Parathyroid adenoma (tissue), 2 donors: ENCODE results near the gene CLEC16A.

Source experiments
- H2AFZ ChIP-seq: fragments of 300-600 bp; sonication (generic); one replicate; pipeline ENCODE4 v1.7.0; 2017; ENCODE audit warnings: antibody characterized with exemption, mild to moderate bottlenecking
- H3K27ac ChIP-seq: fragments of 300-600 bp; sonication (generic); one replicate; pipeline ENCODE4 v1.7.0; 2017
- H3K27me3 ChIP-seq: fragments of 300-600 bp; sonication (generic); one replicate; pipeline ENCODE4 v1.7.0; 2017; ENCODE audit warnings: low read length; ENCODE audit not compliant: control insufficient read depth, insufficient read depth
- H3K36me3 ChIP-seq: fragments of 300-600 bp; sonication (generic); one replicate; pipeline ENCODE4 v1.7.0; 2017; ENCODE audit warnings: low read length; ENCODE audit not compliant: control insufficient read depth, insufficient read depth
- H3K4me1 ChIP-seq: fragments of 300-600 bp; sonication (generic); one replicate; pipeline ENCODE4 v1.7.0; 2017; ENCODE audit warnings: control low read depth
- H3K4me2 ChIP-seq: fragments of 300-600 bp; sonication (generic); one replicate; pipeline ENCODE4 v1.7.0; 2017; ENCODE audit warnings: low read length
- H3K4me3 ChIP-seq: fragments of 300-600 bp; sonication (generic); one replicate; pipeline ENCODE4 v1.7.0; 2017; ENCODE audit warnings: low read depth, low read length
- H3K79me2 ChIP-seq: fragments of 300-600 bp; sonication (generic); one replicate; pipeline ENCODE4 v1.7.0; 2017; ENCODE audit warnings: control low read depth
- H3K9ac ChIP-seq: fragments of 300-600 bp; sonication (generic); one replicate; pipeline ENCODE4 v1.7.0; 2017; ENCODE audit warnings: mild to moderate bottlenecking
- H3K9me3 ChIP-seq: fragments of 300-600 bp; sonication (generic); one replicate; pipeline ENCODE4 v1.7.0; 2017; ENCODE audit warnings: low read length; ENCODE audit not compliant: control insufficient read depth
- TF ChIP-seq, protein P1 (sequence below): fragments of 300-600 bp; sonication (generic); IDR thresholded peaks from one replicate; pipeline ENCODE4 v1.7.0; 2017; ENCODE audit warnings: antibody characterized with exemption, mild to moderate bottlenecking
- donor health status: primary hyperparathyroidism.

CLEC16A gene

GRCh38 chr16:10897134-10897533 is 47.2 kb upstream of the CLEC16A start:
- Histone ChIP-seq H3K27me3 (no peaks in the 10 kb centered on the region), H3K79me2 (no peaks in the 10 kb centered on the region), H3K4me2 (no peak overlapping the region), H3K4me1 (no peaks in the 10 kb centered on the region), H2AFZ (no peak overlapping the region), H3K36me3 (no peaks in the 10 kb centered on the region), H3K9me3 (no peaks in the 10 kb centered on the region), H3K4me3 (no peak overlapping the region), H3K27ac (no peak overlapping the region), H3K9ac (no peak overlapping the region)
- TF ChIP-seq, protein P1, sequence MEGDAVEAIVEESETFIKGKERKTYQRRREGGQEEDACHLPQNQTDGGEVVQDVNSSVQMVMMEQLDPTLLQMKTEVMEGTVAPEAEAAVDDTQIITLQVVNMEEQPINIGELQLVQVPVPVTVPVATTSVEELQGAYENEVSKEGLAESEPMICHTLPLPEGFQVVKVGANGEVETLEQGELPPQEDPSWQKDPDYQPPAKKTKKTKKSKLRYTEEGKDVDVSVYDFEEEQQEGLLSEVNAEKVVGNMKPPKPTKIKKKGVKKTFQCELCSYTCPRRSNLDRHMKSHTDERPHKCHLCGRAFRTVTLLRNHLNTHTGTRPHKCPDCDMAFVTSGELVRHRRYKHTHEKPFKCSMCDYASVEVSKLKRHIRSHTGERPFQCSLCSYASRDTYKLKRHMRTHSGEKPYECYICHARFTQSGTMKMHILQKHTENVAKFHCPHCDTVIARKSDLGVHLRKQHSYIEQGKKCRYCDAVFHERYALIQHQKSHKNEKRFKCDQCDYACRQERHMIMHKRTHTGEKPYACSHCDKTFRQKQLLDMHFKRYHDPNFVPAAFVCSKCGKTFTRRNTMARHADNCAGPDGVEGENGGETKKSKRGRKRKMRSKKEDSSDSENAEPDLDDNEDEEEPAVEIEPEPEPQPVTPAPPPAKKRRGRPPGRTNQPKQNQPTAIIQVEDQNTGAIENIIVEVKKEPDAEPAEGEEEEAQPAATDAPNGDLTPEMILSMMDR: no peak

DNA sequence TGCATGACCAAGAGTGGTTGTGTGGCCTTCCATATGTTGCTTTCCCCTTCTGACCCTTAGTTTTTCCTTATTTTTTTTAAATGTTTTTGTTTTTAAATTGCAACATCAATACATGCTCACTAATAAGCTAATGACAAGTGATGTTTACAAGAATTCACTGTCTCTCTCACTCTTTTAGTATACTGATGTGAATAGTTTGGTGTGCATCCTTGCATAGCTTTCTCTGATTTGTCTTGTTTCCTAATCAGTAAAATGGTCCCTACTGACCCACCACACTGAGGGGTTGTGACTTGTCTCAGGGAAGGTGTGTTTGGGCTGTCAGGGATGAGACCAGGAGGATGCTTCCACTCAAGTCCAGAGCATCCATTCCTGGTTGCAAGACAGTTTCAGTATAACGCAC is 41.4 kb upstream of the CLEC16A start:
- Histone ChIP-seq H3K27me3 (no peaks in the 10 kb centered on the region), H3K4me3 (no peak overlapping the region), H3K4me1 (no peaks in the 10 kb centered on the region), H3K4me2 (no peak overlapping the region), H3K9ac (no peak overlapping the region), H3K9me3 (no peaks in the 10 kb centered on the region), H3K79me2 (no peaks in the 10 kb centered on the region), H2AFZ (no peak overlapping the region), H3K36me3 (no peaks in the 10 kb centered on the region), H3K27ac (no peak overlapping the region)
- TF ChIP-seq, protein P1: no peak

- H3K36me3 ChIP-seq: no peaks in the 10 kb centered on the region
- H3K4me2 ChIP-seq: no peak overlapping the region
- no peaks in the 10 kb centered on the region for H3K27me3 ChIP-seq
- no peaks in the 10 kb centered on the region for H3K79me2 ChIP-seq
- TF ChIP-seq, protein P1: no peak
- H3K4me1 ChIP-seq: no peaks in the 10 kb centered on the region
- H3K9me3 ChIP-seq: no peaks in the 10 kb centered on the region
- no peak overlapping the region for H3K4me3 ChIP-seq
- H2AFZ ChIP-seq: no peak overlapping the region
- no peak overlapping the region for H3K27ac ChIP-seq
- no peak overlapping the region for H3K9ac ChIP-seq
These were observed 37.9 kb upstream of the CLEC16A start for GRCh38 chr16:10906482-10906881.

GRCh38 chr16:10906914-10907756 is 37.2 kb upstream of the CLEC16A start:
- Histone ChIP-seq H3K79me2 (no peaks in the 10 kb centered on the region), H3K36me3 (no peaks in the 10 kb centered on the region), H3K9me3 (no peaks in the 10 kb centered on the region), H3K9ac (no peak overlapping the region), H3K4me1 (no peaks in the 10 kb centered on the region), H3K4me2 (no peak overlapping the region), H3K27me3 (no peaks in the 10 kb centered on the region), H3K27ac (no peak overlapping the region), H2AFZ (no peak overlapping the region), H3K4me3 (no peak overlapping the region)
- TF ChIP-seq, protein P1: no peak

DNA sequence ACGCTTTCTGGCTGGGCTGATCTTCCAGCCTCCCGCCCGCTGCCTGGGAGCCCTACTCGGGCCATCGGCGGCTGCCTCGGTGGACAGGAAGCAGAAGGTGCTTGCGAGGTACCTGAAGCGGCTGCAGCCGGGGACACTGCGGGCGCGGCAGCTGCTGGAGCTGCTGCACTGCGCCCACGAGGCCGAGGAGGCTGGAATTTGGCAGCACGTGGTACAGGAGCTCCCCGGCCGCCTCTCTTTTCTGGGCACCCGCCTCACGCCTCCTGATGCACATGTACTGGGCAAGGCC is 36.7 kb upstream of the CLEC16A start:
- no peaks in the 10 kb centered on the region for H3K79me2 ChIP-seq
- H3K27ac ChIP-seq: no peak overlapping the region
- no peaks in the 10 kb centered on the region for H3K4me1 ChIP-seq
- TF ChIP-seq, protein P1: no peak
- H2AFZ ChIP-seq: no peak overlapping the region
- no peaks in the 10 kb centered on the region for H3K36me3 ChIP-seq
- H3K9ac ChIP-seq: no peak overlapping the region
- H3K9me3 ChIP-seq: no peaks in the 10 kb centered on the region
- H3K4me3 ChIP-seq: no peak overlapping the region
- no peak overlapping the region for H3K4me2 ChIP-seq
- no peaks in the 10 kb centered on the region for H3K27me3 ChIP-seq
